Neural cell (in vitro differentiated cells): ENCODE data around the gene MBTD1. TPM values are rescaled to one million over a fixed set of nuclear protein-coding genes. Genes with fewer than 3 reads are reported as not detected.

Experiments
- H2AFZ ChIP-seq: fragments of 200-600, 300-800 bp; sonication (generic), shearing (Covaris generic); 2 replicates; pipeline ENCODE4 v1.6.0; 2014; ENCODE audit warnings: low read depth, mild to moderate bottlenecking, antibody characterized with exemption, low read length, moderate library complexity
- H3F3A ChIP-seq: fragments of 200-600 bp; shearing (Covaris generic); 2 replicates; pipeline ENCODE4 v1.6.1; 2016; ENCODE audit warnings: mild to moderate bottlenecking, moderate library complexity, mixed read lengths, antibody characterized with exemption, low read length; ENCODE audit not compliant: insufficient read depth, poor library complexity, severe bottlenecking
- H3K27ac ChIP-seq: fragments of 200-600, 300-800 bp; sonication (generic), shearing (Covaris generic); 2 replicates; pipeline ENCODE4 v1.5.1; 2014; ENCODE audit warnings: mild to moderate bottlenecking, low read length, moderate library complexity
- H3K27me3 ChIP-seq: fragments of 300-800, 200-600 bp; sonication (generic), shearing (Covaris generic); 2 replicates; pipeline ENCODE4 v1.6.0; 2014; ENCODE audit warnings: mild to moderate bottlenecking, low read depth, low read length, moderate library complexity; ENCODE audit not compliant: insufficient read depth
- H3K36me3 ChIP-seq: fragments of 300-800, 200-600 bp; sonication (generic), shearing (Covaris generic); 2 replicates; pipeline ENCODE4 v1.5.1; 2014; ENCODE audit warnings: mild to moderate bottlenecking, antibody characterized with exemption, low read length, moderate library complexity; ENCODE audit not compliant: insufficient read depth
- H3K4me2 ChIP-seq: fragments of 300-800, 200-600 bp; sonication (generic), shearing (Covaris generic); 2 replicates; pipeline ENCODE4 v1.6.0; 2014; ENCODE audit warnings: mild to moderate bottlenecking, low read length
- H3K4me3 ChIP-seq: fragments of 300-800, 200-600 bp; sonication (generic), shearing (Covaris generic); 2 replicates; pipeline ENCODE4 v1.5.1; 2014; ENCODE audit warnings: mild to moderate bottlenecking, low read length, moderate library complexity
- H3K79me2 ChIP-seq: fragments of 200-600 bp; shearing (Covaris generic); replicated peaks from 2 replicates; pipeline ENCODE4 v1.6.0; 2014; ENCODE audit warnings: mild to moderate bottlenecking, low read length, moderate library complexity; ENCODE audit not compliant: insufficient read depth
- H3K9ac ChIP-seq: fragments of 300-800, 200-600 bp; sonication (generic), shearing (Covaris generic); 2 replicates; pipeline ENCODE4 v1.6.1; 2016; ENCODE audit warnings: mild to moderate bottlenecking, low read length, mixed read lengths
- H3K9me2 ChIP-seq: fragments of 200-600 bp; shearing (Covaris generic); 2 replicates; pipeline ENCODE4 v1.6.1; 2016; ENCODE audit warnings: mild to moderate bottlenecking, low read length, mixed read lengths; ENCODE audit not compliant: insufficient read depth
- H3K9me3 ChIP-seq: fragments of 200-600, 300-800 bp; sonication (generic), shearing (Covaris generic); 2 replicates; pipeline ENCODE4 v1.6.1; 2016; ENCODE audit warnings: mild to moderate bottlenecking, mixed run types, low read length, moderate library complexity, mixed read lengths
- H4K20me1 ChIP-seq: fragments of 200-600 bp; shearing (Covaris generic); 2 replicates; pipeline ENCODE4 v1.6.1; 2016; ENCODE audit warnings: mild to moderate bottlenecking, mixed run types; ENCODE audit not compliant: insufficient read depth
- EP300 ChIP-seq: fragments of 450-650 bp; conservative IDR thresholded peaks from 2 replicates; pipeline ENCODE4 v1.6.1; 2014; ENCODE audit warnings: antibody characterized with exemption, mild to moderate bottlenecking, moderate library complexity; ENCODE audit not compliant: poor library complexity, severe bottlenecking
- EZH2 ChIP-seq: fragments of 200-600, 300-800 bp; shearing (Covaris generic), sonication (generic); IDR thresholded peaks from 2 replicates; pipeline ENCODE4 v1.6.1; 2014; ENCODE audit warnings: antibody characterized with exemption, low read length, borderline replicate concordance, mild to moderate bottlenecking; ENCODE audit not compliant: insufficient read depth, poor library complexity, severe bottlenecking
- MXI1 ChIP-seq: fragments of 450-650 bp; conservative IDR thresholded peaks from 2 replicates; pipeline ENCODE4 v1.6.1; 2014; ENCODE audit warnings: antibody characterized with exemption, mild to moderate bottlenecking; ENCODE audit not compliant: poor library complexity, severe bottlenecking
- POLR2AphosphoS5 ChIP-seq: IDR thresholded peaks from 2 replicates; pipeline ENCODE4 v1.6.1; 2012
- RAD21 ChIP-seq: fragments of 450-650 bp; conservative IDR thresholded peaks from 2 replicates; pipeline ENCODE4 v1.6.1; 2014; ENCODE audit warnings: antibody characterized with exemption, mild to moderate bottlenecking, moderate library complexity
- SMC3 ChIP-seq: fragments of 450-650 bp; conservative IDR thresholded peaks from 2 replicates; pipeline ENCODE4 v1.6.1; 2014; ENCODE audit warnings: antibody characterized with exemption, mild to moderate bottlenecking, moderate library complexity; ENCODE audit not compliant: poor library complexity
- TAF1 ChIP-seq: IDR thresholded peaks from 2 replicates; pipeline ENCODE4 v1.6.1; 2012; ENCODE audit warnings: low read depth
- polyA plus RNA-seq: library from polyadenylated mRNA; depleted of rRNA; stranded (reverse); fragments of >200 nt; gene quantifications from 2 replicates; pipeline ENCODE4 v1.2.3, GENCODE V29; 2014
- TF ChIP-seq, protein P1 (sequence below): fragments of 450-650 bp; IDR thresholded peaks from 2 replicates; pipeline ENCODE4 v1.5.1; 2014; ENCODE audit warnings: antibody characterized with exemption, mild to moderate bottlenecking, moderate library complexity; ENCODE audit not compliant: poor library complexity, severe bottlenecking
- TF ChIP-seq, protein P2 (sequence below): IDR thresholded peaks from 2 replicates; pipeline ENCODE4 v1.6.1; 2012; ENCODE audit warnings: borderline replicate concordance

Gene MBTD1
- polyA plus RNA-seq, 1 donor from 2014 or later: 70.0 TPM

DNA sequence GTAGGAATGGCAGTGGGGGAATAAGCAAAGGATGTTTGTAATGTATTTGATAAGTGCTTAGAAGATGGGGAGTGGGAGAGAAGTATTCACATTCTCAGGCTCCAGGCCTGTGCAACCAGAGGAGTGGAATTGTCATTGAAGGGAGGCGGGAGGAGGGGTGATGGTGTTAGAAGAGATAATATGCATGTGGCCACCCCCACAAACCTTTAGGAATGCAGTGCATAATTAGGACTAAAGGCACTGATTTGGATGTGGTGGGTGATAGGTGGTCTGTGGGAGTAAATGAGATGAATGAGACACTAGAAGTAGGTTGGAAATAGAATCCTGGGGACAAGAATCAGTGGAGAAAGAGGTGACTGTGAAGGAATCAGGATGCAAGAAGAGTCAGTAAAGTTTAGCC is 27.6 kb upstream of the MBTD1 start:
- H3K27me3 ChIP-seq: no peaks in the 10 kb centered on the region
- no peaks in the 10 kb centered on the region for H3K79me2 ChIP-seq
- no peaks in the 10 kb centered on the region for H3F3A ChIP-seq
- peaks cover 6% of the 10 kb centered on the region for H3K36me3 ChIP-seq
- no peak overlapping the region for H3K4me2 ChIP-seq
- no peaks in the 10 kb centered on the region for H3K9me3 ChIP-seq
- H3K9ac ChIP-seq: no peak overlapping the region
- H4K20me1 ChIP-seq: no peaks in the 10 kb centered on the region
- H3K4me3 ChIP-seq: no peak overlapping the region
- H3K27ac ChIP-seq: no peak overlapping the region
- TF ChIP-seq, protein P1, sequence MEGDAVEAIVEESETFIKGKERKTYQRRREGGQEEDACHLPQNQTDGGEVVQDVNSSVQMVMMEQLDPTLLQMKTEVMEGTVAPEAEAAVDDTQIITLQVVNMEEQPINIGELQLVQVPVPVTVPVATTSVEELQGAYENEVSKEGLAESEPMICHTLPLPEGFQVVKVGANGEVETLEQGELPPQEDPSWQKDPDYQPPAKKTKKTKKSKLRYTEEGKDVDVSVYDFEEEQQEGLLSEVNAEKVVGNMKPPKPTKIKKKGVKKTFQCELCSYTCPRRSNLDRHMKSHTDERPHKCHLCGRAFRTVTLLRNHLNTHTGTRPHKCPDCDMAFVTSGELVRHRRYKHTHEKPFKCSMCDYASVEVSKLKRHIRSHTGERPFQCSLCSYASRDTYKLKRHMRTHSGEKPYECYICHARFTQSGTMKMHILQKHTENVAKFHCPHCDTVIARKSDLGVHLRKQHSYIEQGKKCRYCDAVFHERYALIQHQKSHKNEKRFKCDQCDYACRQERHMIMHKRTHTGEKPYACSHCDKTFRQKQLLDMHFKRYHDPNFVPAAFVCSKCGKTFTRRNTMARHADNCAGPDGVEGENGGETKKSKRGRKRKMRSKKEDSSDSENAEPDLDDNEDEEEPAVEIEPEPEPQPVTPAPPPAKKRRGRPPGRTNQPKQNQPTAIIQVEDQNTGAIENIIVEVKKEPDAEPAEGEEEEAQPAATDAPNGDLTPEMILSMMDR: no peak
- TF ChIP-seq EP300 (no peak), SMC3 (no peak), EZH2 (no peak), POLR2AphosphoS5 (no peak), TAF1 (no peak), MXI1 (no peak), RAD21 (no peak)
- TF ChIP-seq, protein P2, sequence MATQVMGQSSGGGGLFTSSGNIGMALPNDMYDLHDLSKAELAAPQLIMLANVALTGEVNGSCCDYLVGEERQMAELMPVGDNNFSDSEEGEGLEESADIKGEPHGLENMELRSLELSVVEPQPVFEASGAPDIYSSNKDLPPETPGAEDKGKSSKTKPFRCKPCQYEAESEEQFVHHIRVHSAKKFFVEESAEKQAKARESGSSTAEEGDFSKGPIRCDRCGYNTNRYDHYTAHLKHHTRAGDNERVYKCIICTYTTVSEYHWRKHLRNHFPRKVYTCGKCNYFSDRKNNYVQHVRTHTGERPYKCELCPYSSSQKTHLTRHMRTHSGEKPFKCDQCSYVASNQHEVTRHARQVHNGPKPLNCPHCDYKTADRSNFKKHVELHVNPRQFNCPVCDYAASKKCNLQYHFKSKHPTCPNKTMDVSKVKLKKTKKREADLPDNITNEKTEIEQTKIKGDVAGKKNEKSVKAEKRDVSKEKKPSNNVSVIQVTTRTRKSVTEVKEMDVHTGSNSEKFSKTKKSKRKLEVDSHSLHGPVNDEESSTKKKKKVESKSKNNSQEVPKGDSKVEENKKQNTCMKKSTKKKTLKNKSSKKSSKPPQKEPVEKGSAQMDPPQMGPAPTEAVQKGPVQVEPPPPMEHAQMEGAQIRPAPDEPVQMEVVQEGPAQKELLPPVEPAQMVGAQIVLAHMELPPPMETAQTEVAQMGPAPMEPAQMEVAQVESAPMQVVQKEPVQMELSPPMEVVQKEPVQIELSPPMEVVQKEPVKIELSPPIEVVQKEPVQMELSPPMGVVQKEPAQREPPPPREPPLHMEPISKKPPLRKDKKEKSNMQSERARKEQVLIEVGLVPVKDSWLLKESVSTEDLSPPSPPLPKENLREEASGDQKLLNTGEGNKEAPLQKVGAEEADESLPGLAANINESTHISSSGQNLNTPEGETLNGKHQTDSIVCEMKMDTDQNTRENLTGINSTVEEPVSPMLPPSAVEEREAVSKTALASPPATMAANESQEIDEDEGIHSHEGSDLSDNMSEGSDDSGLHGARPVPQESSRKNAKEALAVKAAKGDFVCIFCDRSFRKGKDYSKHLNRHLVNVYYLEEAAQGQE: no peak
- no peak overlapping the region for H2AFZ ChIP-seq
- H3K9me2 ChIP-seq: no peaks in the 10 kb centered on the region

DNA sequence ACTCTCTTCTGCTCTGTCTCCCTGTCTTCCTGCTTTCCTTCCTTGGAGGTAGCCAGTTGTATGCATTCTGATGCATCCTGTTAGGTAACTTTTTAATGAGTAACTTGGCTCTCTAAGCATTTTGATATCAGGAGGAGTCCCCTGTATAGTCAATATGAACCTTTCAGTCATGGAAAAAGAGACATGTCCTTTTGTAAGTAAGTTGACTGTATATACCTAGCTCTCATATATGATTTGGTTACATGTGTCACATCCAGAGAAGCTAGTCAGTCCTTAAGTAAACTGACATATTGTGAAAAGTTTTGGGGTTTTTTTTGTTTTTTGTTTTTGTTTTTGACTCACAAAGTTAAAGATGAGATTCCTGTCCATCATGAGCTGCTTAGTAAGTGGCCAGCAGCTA is 19.3 kb upstream of the MBTD1 start:
- H3K9me2 ChIP-seq: no peaks in the 10 kb centered on the region
- H3K79me2 ChIP-seq: no peaks in the 10 kb centered on the region
- no peak overlapping the region for H3K4me2 ChIP-seq
- H3K4me3 ChIP-seq: no peak overlapping the region
- H3K27ac ChIP-seq: no peak overlapping the region
- no peak overlapping the region for H2AFZ ChIP-seq
- no peaks in the 10 kb centered on the region for H3K27me3 ChIP-seq
- no peaks in the 10 kb centered on the region for H4K20me1 ChIP-seq
- no peaks in the 10 kb centered on the region for H3K9me3 ChIP-seq
- H3F3A ChIP-seq: no peaks in the 10 kb centered on the region
- TF ChIP-seq, protein P1: no peak
- no peak for TF ChIP-seq TAF1
- TF ChIP-seq, protein P2: no peak
- no peak for TF ChIP-seq SMC3
- no peak for TF ChIP-seq MXI1
- TF ChIP-seq POLR2AphosphoS5: no peak
- TF ChIP-seq EP300: no peak
- TF ChIP-seq EZH2: no peak
- no peak for TF ChIP-seq RAD21
- no peak overlapping the region for H3K9ac ChIP-seq
- peaks cover 5% of the 10 kb centered on the region for H3K36me3 ChIP-seq
